NOMO-1 (cell line): Measurements from ENCODE around the gene CMPK1.
"Not testable (repeated sequence)": the region's sequence is repeated elsewhere in the genome, so short reads cannot be mapped to it uniquely, and the experiment has no call there.

Experiments
- DNase-seq, 2 experiments: peaks; one replicate each; lab custom pipeline; 2025; ENCODE audit not compliant: unreplicated experiment in 2 of 2; lab: John Stamatoyannopoulos, UW

CMPK1 gene, protein sequence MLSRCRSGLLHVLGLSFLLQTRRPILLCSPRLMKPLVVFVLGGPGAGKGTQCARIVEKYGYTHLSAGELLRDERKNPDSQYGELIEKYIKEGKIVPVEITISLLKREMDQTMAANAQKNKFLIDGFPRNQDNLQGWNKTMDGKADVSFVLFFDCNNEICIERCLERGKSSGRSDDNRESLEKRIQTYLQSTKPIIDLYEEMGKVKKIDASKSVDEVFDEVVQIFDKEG

DNA sequence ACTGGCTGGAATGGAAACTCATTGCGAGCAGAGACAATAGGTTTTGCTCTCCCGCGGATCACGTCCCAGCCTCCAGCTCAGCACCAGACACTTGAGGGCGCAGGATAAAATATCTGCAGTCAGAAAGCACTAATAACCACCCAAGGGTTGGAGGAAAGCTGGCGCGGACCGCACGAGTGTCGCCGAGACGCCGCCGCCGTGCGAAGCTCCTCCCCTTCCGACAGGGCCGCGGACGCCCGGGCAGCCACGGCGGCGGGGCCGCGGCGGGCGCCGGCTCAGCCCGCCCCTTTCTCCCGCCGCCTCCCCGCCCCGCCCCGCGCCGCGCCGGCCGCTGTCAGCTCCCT is at the start of gene CMPK1:
CMPK1 (plus strand) TSS at position 213 of the 344 bp plus-strand sequence. CDS start 156 bp downstream, outside the sequence.
- DNase-seq, result peak; percentile 80 to 83

DNA sequence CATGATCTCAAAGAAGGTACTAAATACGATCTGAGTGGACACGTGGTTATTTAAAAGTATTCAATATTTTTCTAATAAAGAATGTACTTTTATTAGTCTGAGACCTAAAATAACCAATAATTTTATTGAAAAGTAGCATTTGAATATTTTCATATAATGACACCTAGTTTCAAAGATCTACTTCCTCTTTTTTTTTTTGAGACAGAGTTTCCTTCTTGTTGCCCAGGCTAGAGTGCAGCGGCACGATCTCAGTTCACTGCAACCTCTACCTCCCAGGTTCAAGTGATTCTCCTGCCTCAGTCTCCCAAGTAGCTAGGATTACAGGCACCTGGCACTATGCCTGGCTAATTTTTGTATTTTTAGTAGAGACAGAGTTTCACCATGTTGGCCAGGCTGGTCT is 45.5 kb upstream of the CMPK1 start:
- peak in 1 of 2 experiments; percentile 34 for DNase-seq

DNA sequence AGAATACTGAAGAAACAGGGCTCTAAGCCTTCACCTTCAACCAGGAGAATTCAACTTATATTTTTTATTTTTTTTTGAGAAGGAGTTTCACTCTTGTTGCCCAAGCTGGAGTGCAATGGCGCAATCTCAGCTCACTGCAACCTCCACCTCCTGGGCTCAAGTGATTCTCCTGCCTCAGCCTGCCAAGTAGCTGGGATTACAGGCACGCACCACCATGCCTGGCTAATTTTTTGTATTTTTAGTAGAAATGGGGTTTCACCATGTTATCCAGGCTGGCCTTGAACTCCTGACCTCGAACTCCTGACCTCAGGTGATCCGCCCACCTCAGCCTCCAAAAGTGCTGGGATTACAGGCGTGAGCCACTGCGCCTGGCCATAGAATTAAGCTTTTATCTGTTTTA is 38.7 kb upstream of the CMPK1 start:
- DNase-seq, result not testable (repeated sequence)

DNA sequence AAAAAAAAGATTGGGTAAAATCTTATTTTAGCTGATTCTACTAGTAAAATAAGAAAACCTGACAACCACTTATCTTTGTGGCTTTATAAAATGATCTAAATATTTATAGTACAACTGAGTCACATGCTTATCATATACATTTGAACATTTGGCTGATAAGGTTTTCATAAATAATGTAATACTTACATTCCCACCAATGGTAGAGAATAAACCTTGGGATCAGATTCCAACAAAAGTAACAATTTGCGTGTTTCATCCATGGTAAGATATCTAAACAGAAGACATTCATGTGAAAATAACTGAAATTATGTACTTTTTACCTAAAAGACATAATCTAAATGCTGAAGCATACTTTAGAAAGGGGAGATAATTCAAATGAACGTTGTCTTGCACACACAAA is 38.0 kb upstream of the CMPK1 start:
- DNase-seq, result no peak

DNA sequence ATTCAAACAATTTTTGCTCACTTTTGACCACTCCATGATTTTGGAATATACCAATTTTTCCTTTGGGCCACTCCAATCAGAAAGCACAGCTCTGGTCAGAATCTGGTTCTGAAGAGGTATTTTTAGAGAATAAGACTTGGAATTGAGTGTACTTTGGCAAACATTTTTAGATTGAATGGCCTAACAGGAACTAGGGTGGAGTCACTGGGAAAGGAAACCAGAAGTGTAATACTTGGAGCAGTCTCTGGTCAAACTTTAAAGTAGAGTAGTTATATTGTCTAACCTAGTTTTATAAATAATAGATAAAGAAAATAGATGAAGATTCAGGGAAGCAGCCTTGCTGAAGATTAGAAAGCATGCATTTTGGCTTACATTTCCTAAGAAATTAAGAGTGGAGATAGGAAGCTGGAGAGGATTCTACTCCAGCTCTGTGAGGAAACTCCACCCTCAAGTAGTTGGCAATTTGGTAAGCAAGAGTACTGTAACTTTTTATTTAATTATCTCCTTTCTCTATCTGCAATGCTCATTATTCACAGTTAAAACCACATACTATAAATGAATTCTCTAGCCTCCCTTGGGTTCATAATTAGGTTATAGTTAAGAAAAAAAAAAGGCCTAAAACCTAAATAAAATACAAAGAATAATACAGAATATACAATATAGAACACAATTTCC is 35.4 kb upstream of the CMPK1 start:
- DNase-seq, result no peak

DNA sequence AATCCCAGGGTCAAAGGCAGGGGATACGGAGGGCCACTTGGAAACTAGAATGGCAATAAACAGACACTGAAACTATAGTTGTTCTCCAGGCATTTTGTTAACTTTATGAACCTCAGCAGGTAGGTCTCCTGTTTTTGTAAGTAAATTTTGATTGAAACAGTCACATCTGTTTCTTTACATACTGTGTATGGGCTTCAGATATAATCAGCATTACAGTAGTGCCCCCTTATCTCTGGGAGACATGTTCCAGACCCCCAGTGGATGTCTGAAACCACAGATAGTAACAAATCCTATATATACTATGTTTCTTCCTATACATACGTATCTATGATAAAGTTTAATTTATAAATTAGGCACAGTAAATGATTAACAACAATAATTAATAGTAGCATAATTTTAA is 31.1 kb upstream of the CMPK1 start:
- no peak for DNase-seq

DNA sequence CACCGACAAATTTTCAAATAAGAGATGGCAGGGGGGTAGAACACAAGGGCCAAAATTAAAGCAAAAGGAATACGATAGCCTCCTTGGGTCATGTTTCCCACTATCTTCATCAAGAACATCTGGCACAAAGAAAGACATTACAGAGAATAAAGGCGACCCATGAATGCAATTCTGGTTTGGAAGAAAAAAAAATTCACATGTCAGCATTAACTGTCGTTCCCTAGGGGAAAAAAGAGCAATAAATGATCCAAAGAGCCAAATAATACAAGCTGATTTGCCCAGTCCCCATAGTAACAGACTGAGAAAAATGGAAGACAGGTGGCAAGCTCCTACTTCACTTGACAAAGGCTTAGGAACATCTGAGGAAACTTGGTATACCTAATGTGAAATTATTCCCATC is 24.2 kb upstream of the CMPK1 start:
- DNase-seq, result no peak

DNA sequence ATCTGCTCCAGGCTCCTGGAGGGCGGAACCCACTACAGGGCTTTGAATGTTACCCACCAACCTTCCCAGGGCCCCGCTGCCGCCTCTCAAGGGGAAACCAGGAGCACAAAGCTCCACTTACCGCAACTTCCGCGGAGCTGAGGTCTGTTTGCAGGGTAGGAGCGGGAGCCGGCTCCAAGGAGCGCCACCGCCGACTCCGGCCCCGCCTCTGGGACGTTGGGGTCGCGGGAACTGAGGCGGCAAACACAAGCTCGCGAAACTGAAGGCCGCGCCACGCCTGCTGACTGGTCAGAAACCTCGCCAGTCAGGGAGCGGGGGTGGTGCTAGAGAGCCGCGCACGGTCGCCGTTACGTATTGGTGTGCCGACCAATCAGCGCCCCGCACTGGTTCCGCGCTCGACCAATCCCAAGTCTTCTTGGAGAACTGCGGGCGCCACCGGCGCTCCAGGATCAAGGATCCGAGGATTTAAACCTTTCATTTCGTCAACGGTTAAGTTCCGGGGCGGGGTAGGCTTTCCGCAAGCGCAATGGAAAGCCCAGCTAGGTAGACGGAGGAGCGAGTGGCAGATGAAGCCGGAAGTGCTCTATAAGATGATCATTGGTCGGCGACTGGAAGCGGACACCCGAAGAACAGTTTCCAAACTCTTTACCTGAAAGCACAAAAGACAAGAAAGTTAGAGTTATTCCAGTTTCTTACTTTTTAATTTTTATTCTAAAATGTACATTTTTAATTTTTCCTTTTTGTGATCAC is 19.5 kb upstream of the CMPK1 start, which contains the start of gene STIL:
STIL (minus strand) TSS at position 233 of the 750 bp plus-strand sequence. CDS start 3,828 bp downstream, outside the sequence.
- DNase-seq, result peak; percentile 99 to 100

DNA sequence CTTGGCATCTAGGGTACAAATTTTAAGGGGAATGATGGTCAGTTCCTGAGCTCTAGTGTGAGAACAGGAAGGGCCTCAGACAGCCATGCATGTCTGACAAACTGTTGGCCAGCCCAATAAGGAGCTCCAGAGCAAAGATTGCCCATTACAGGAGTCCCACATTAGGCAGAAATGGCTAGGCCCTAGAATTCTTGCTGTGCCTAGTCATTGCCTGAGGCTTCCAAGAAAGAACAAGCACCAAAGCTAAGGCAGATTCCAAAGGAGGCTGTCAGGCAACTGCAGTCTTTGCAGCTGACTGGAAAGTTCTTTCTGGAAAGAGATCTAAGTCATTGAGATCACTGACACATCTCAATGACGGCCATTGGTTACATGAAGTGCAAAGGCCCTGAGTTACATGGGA is 15.7 kb upstream of the CMPK1 start:
- no peak for DNase-seq

DNA sequence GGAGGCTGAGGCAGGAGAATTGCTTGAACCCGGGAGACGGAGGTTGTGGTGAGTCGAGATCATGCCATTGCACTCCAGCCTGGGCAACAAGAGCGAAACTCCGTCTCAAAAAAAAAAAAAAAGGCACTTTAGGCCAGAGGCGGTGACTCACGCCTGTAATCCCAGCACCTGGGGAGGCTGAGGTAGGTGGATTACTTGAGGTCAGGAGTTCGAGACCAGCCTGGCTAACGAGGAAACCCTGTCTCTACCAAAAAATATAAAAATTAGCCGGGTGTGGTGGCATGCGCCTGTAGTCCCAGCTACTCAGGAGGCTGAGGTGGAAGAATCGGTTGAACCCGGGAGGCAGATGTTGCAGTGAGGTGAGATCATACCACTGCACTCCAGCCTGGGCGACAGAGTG is 13.6 kb upstream of the CMPK1 start:
- not testable (repeated sequence) for DNase-seq

DNA sequence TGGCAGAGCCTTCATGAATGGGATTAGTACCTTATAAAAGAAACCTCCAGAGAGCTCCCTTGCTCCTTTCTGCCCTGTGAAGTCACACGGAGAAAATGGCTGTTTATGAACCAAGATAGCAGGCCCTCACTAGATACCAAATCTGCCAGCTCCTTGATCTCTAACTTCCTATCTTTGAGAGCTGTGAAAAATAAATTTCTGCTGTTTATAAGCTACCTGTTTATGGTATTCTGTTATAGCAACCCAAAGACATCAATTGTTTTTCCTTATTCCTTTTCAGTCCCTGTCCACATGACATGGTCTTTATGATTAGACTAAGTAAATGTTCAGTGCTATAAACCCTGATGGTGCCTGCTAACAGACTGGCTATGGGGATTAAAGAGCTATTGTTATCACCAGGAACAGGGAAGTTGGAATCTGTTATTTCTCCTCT is 10.0 kb upstream of the CMPK1 start:
- no peak for DNase-seq

DNA sequence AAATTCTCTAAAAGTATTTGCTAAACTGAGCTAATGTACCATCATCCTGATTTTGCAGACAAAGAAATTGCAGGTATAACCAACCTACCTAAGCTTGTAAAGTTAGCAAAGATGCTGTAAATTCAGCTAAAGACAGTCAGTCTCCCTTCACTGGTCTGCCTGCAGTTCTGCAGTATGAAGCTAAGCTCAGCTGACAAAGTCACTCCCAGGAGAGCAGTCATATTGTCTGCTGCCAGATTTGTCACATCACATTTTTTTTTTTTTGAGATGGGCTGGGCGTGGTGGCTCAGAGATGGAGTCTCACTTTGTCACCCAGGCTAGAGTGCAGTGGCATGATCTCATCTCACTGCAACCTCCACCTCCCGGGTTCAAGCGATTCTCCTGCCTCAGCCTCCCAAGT is 8.9 kb upstream of the CMPK1 start:
- no peak for DNase-seq

DNA sequence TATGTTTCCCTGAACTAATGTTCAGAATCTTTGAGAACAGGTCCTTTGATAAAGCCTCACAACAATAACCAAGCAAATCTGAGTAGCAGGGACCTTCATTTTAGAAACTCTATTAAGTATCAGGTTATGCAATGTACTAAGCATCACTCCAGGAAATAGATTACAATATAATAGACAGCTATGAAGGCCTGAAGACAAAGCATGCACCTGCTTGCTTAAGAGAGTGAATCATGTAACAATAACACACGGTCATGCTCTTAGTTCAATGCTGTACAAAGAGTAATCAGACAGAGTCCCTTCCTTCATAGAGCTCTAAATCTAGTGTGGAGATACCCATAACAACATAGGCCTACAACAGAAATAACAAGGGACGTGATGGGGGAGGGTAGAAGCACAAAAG is 8.1 kb upstream of the CMPK1 start:
- DNase-seq, result no peak

DNA sequence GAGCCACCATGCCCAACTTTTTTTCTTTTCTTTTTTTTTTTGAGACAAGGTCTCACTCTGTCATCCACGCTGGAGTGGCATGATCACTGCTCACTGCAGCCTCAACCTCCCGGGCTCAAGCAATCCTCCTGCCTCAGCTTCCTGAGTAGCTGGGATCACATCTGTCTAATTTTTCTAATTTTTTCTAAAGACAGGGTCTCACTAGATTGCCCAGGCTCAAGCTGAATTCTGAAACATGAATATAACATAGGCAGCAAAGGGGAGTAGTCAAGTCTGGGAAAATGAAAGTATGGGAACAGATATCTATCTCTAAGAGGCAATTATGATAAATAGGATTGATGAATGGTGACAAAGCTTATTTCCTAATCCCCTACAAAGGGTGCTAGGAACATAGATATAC is 7.3 kb upstream of the CMPK1 start:
- no peak for DNase-seq

DNA sequence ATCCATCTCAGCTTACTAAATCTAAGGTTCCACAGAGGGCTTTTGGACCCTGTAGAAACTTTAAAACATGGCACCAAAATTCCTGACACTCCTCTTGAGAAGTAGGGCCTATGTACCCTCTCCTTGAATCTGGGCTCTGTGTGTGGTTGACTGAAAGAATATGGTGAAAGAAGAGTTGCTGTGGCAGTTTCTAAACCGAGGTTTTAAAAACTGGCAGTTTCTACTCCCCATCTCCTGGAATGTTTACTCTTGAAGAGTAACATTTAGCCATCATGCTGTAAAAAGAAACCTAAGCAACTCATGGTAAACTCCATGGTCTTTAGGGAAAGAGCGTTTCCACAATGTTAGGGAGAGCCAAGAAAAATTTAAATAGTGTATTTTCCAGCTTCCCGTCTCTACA is 4.6 kb upstream of the CMPK1 start:
- no peak for DNase-seq

DNA sequence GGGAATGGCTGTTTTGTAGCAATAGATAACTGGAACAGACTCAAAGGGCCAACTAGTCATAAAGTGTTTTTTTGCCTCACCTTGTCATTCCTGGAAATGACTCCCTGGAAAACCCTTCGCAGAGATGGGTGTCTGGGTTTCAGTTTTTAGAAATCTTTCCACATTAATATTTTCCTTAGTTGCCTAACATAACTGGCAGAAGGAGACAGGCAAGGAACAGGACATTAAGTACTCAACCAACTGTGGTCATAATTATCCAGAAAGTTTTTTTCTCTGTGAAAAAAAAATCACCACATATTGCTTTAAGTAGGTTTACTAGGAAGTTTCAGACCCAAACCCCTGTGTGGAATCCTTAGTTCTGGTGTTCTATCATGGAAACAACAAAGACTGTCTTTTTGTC is 3.4 kb upstream of the CMPK1 start:
- no peak for DNase-seq

DNA sequence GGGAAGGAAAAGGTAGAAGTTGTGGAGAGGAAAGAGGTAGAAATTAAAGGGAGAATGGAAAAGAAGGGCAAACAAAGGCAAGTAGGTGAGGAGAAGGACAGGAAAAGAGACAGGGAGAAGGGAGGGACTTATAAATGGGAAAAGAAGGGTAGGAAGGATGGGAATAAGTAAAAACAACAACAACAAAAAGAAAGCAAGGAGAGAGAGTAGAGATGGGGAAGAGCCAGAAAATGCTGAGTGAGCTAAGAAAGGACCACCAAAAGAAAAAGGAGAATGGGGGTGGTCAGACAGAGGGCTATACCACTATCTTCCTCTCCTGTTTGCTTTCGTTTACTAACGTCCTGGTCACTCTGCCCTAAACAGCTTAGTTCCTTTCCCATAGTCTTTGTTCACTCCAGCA is 1.7 kb upstream of the CMPK1 start:
- DNase-seq, result no peak

DNA sequence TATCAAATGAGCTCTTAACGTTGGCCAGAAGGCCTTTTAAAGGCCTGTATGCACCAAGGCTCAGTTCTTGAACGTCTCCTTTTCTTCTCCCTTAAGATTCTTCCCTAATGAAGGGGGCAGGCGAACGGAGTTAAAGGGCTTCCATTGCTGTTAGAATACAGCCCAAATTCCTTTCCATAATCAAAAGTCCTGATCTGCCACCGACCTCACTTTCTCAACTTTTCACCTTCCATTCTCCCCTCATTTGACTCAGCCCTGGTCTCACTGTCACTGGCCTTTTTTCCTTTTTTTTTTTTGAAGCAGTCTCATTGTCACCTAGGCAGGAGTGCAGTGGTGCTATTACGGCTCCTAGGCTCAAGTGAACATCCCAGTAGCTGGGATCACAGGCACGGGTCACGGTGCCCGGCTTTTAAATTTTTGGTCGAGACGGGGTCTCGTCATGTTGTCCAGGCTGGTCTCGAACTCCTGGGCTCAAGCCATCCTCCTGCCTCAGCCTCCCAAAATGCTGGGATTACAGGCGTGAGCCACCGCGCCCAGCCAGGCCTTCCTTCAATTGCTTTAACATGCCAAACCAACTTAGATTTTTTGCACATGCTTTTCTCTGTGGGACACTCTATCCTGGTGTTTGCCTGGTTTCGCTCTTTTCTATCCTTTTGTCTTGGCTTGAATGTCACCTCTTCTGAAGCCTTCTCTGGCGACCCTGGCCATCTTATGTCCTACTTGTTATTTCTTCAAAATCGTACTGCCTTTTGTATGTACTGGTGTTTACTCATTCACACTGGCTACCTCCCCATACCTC is 612 bp upstream of the CMPK1 start:
- DNase-seq, result no peak

DNA sequence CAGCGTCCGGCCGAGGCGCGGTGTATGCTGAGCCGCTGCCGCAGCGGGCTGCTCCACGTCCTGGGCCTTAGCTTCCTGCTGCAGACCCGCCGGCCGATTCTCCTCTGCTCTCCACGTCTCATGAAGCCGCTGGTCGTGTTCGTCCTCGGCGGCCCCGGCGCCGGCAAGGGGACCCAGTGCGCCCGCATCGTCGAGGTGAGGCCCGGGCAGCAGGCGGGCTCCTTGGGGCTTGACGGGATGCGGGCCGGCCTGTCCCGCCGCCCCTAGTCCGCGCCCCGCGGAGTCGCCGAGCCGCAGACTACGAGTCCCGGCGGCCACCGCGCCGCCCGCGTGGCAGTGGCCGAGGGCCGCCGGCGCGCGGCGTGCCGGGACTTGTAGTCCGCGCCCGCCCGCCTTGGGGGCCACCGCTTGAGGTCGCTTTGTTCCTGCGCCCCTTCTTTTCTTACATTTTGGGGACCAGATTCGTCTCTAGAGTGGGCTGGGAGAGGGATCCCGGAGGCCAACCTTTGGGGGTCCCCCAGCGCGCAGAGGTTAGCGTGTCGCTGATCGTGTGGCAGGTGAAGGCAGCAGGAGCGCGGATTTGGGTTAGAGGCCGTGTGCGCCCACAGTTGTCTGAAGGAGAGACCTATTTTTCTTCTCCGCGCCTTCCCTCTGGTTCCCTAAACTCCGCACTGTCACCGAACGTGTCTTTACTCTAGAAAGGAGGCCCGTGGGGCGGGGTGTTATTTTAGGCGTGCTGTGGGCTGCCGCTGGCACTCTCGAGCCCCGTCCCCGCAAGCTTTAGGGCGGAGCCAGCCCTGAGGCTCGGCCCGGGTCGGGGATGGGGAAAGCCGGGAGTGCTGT is 553 bp downstream of the CMPK1 start:
- DNase-seq, result peak; percentile 65 to 75

DNA sequence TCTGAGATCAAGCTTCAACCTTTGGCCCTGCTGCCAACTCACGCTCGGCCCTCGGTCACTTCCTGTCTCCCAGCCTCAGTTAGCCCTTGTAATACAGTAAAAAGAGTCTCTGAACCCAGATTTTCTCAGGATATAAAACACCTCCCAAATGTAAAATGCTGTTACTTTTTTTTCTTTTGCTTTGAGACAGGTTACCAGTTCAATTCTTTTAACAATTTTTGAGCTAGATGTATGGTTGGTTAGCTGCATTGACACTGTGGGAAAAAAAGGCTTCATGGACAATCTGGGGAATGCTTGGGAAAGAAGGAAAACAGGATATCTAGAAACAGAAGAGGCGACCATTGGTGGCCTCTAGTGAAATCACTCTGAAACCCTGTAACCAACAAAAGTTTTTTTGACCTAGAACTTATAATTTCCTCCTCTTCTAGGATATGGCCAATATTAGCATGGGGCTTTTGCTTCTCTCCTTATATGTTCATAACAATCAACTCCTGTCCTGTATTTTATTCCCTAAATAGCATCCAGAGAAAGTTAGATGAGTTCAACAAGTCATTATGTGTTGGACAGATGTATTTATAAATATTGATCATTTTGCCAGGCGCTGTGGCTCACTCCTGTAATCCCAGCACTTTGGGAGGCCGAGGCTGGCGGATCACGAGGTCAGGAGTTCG is 1.3 kb downstream of the CMPK1 start:
- DNase-seq, result no peak
